K562 (cell line): ENCODE measurements around the gene DISC1. TPM values are rescaled to one million over a fixed set of nuclear protein-coding genes. Genes with fewer than 3 reads are reported as not detected.

ENCODE experiments used
- ZNF316 ChIP-seq: fragments of 450-650 bp; IDR thresholded peaks from 2 replicates; pipeline ENCODE4 v1.6.1; 2016
- polyA plus RNA-seq, 8 experiments: library from polyadenylated mRNA; depleted of rRNA in 4 of 8; stranded (reverse) in 5 of 8; unstranded in 3 of 8; fragments of >200 nt; fragmentation: Nextera tagmentation in 2 of 8; fragmentation: Illumina TruSeq in 1 of 8; extraction: Ambion mirVana in 2 of 8; extraction: Trizol in 1 of 8; gene quantifications; 2 replicates each; pipeline versions ENCODE4 v1.2.1 to v1.2.3, GENCODE V29; 2011 to 2014; ENCODE audit warnings: inconsistent platforms in 1 of 8, missing spikeins in 1 of 8
- total RNA-seq, 7 experiments: library from RNA; depleted of rRNA in 6 of 7; stranded (reverse); fragments of >200 nt in 6 of 7; fragmentation: Illumina TruSeq in 2 of 7; extraction: Trizol in 2 of 7; gene quantifications; 2 replicates each; pipeline versions ENCODE4 v1.2.1 to v1.2.3, GENCODE V29; 2011 to 2021; ENCODE audit warnings: low replicate concordance in 1 of 7
- TF ChIP-seq, protein P1 (sequence below): fragments of 450-650 bp; IDR thresholded peaks from 2 replicates; pipeline ENCODE4 v1.6.1; 2018; ENCODE audit not compliant: partially characterized antibody
- TF ChIP-seq, protein P2 (sequence below): fragments of 450-650 bp; formaldehyde crosslinking; IDR thresholded peaks from 2 replicates; pipeline ENCODE4 v1.4.0; 2020; ENCODE audit warnings: mild to moderate bottlenecking, moderate library complexity

Gene DISC1
- total and polyA plus RNA-seq, 9 of the 15 experiments (the other 6 are each of a cell fraction or from before 2014, with no cell fraction given), result 0.01 to 0.11 (median 0.08) TPM; not detected in 1

DNA sequence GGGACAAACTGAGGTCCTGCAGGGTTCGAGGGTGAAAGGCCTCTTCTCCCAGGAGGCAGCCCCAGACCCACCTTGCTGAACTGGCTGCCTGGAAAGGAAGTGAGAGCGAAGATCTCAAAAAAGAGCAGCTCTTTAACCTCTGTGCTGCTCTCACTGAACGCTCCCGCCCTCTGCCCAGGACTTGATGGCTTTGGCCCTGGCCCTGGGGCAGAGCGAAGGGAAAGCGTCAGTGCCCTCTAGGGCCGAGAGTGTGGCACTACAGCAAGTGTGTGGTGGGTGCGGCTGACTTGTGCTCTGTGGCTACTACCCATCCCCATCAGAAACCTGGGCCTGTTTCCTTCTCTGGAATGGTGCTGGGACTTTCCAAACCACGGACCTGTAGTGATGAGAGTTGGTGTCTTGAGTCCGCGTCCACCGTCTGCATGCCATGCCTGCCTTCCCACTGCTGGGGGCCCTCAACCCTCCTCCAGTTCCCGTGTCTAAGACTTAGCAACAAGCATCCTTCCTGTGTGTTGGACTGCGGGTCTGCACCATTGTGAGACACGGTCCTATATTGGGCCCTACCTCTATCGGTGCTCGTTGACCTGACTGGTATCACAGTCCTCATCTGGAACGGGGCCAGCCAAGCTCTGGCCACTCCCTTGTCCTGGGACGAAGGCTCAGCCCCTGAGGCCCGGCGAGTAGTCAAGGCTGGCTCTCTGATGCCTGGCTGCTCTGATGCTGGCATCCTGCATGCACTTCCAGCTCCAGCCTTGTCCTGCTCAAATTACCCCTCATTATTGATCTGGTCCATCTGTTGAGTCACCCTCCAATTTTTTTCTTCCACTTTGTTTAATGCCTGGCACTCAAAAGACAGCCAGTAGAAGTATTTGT lies 180.3 kb downstream of the DISC1 start (continued):
- TF ChIP-seq, protein P1, sequence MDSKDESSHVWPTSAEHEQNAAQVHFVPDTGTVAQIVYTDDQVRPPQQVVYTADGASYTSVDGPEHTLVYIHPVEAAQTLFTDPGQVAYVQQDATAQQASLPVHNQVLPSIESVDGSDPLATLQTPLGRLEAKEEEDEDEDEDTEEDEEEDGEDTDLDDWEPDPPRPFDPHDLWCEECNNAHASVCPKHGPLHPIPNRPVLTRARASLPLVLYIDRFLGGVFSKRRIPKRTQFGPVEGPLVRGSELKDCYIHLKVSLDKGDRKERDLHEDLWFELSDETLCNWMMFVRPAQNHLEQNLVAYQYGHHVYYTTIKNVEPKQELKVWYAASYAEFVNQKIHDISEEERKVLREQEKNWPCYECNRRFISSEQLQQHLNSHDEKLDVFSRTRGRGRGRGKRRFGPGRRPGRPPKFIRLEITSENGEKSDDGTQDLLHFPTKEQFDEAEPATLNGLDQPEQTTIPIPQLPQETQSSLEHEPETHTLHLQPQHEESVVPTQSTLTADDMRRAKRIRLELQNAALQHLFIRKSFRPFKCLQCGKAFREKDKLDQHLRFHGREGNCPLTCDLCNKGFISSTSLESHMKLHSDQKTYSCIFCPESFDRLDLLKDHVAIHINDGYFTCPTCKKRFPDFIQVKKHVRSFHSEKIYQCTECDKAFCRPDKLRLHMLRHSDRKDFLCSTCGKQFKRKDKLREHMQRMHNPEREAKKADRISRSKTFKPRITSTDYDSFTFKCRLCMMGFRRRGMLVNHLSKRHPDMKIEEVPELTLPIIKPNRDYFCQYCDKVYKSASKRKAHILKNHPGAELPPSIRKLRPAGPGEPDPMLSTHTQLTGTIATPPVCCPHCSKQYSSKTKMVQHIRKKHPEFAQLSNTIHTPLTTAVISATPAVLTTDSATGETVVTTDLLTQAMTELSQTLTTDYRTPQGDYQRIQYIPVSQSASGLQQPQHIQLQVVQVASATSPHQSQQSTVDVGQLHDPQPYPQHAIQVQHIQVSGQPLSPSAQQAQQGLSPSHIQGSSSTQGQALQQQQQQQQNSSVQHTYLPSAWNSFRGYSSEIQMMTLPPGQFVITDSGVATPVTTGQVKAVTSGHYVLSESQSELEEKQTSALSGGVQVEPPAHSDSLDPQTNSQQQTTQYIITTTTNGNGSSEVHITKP, result peak; percentile 9
- TF ChIP-seq, protein P2, sequence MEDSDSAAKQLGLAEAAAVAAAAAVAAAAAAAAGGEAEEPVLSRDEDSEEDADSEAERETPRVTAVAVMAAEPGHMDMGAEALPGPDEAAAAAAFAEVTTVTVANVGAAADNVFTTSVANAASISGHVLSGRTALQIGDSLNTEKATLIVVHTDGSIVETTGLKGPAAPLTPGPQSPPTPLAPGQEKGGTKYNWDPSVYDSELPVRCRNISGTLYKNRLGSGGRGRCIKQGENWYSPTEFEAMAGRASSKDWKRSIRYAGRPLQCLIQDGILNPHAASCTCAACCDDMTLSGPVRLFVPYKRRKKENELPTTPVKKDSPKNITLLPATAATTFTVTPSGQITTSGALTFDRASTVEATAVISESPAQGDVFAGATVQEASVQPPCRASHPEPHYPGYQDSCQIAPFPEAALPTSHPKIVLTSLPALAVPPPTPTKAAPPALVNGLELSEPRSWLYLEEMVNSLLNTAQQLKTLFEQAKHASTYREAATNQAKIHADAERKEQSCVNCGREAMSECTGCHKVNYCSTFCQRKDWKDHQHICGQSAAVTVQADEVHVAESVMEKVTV, result peak; percentile 30; the same call in 1 of the 2 replicates
- TF ChIP-seq ZNF316, result no peak
